PC-3 (cell line): Measurements from ENCODE around the gene C3orf62. TPM values are rescaled to one million over a fixed set of nuclear protein-coding genes. Genes with fewer than 3 reads are reported as not detected.
A peak's percentile ranks its signal among the peaks of the same experiment; 100 is the strongest.

Experiments used
- ATAC-seq: fragments of 200-7000 bp; cut with Tn5 transposase; 2 replicates; pipeline ENCODE4 v1.9.1; 2020; ENCODE audit warnings: mild to moderate bottlenecking, moderate library complexity
- BruUV-seq: library from RNA; stranded (reverse); fragments of 400-500 nt; replicated peaks from 2 replicates; lab custom pipeline; 2021; lab: Mats Ljungman, UMichigan
- CTCF ChIA-PET: fragments of 300-600 bp; sonication (Branson Sonifier 250); formaldehyde crosslinking; loops from one replicate; lab custom pipeline; 2022; ENCODE audit warnings: antibody characterized with exemption; lab: Charles Lee
- POLR2A ChIA-PET: fragments of 300-600 bp; sonication (Branson Sonifier 250); formaldehyde crosslinking; loops from one replicate; lab custom pipeline; 2022; ENCODE audit warnings: antibody characterized with exemption; ENCODE audit not compliant: unreplicated experiment; lab: Charles Lee
- DNase-seq: peaks from one replicate; pipeline ENCODE4 v3.0.0-alpha.2; 2015
- H2AFZ ChIP-seq: fragments of 300-600 bp; sonication (generic); 2 replicates; pipeline ENCODE4 v1.6.0; 2016; ENCODE audit warnings: antibody characterized with exemption, low read length
- H3F3A ChIP-seq: fragments of 300-600 bp; sonication (generic); one replicate; pipeline ENCODE4 v1.6.0; 2017; ENCODE audit warnings: antibody characterized with exemption, low read length, control low read depth, mild to moderate bottlenecking; ENCODE audit not compliant: unreplicated experiment
- H3K27ac ChIP-seq: fragments of 300-600 bp; sonication (generic); 2 replicates; pipeline ENCODE4 v1.5.1; 2016; ENCODE audit warnings: mild to moderate bottlenecking, low read length
- H3K27me3 ChIP-seq: fragments of 300-600 bp; sonication (generic); 2 replicates; pipeline ENCODE4 v1.6.1; 2016; ENCODE audit warnings: low read length, mixed read lengths
- H3K36me3 ChIP-seq: fragments of 300-600 bp; sonication (generic); 2 replicates; pipeline ENCODE4 v1.6.1; 2016; ENCODE audit warnings: low read depth, mixed run types, low read length, mixed read lengths
- H3K4me1 ChIP-seq: fragments of 300-600 bp; sonication (generic); 2 replicates; pipeline ENCODE4 v1.5.1; 2016; ENCODE audit warnings: low read length; ENCODE audit not compliant: insufficient read depth
- H3K4me2 ChIP-seq: fragments of 300-600 bp; sonication (generic); 2 replicates; pipeline ENCODE4 v1.6.0; 2016; ENCODE audit warnings: low read length
- H3K4me3 ChIP-seq: fragments of 300-600 bp; sonication (generic); 2 replicates; pipeline ENCODE4 v1.5.1; 2016; ENCODE audit warnings: mild to moderate bottlenecking, low read length, mixed read lengths
- H3K79me2 ChIP-seq: fragments of 300-600 bp; sonication (generic); 2 replicates; pipeline ENCODE4 v1.6.1; 2017; ENCODE audit warnings: low read length, mixed read lengths
- H3K9ac ChIP-seq: fragments of 300-600 bp; sonication (generic); 2 replicates; pipeline ENCODE4 v1.6.0; 2016; ENCODE audit warnings: mild to moderate bottlenecking, low read length
- H3K9me2 ChIP-seq: fragments of 300-600 bp; sonication (generic); replicated peaks from 2 replicates; pipeline ENCODE4 v1.6.1; 2016; ENCODE audit warnings: mixed run types, low read length, mixed read lengths
- H3K9me3 ChIP-seq: fragments of 300-600 bp; sonication (generic); 2 replicates; pipeline ENCODE4 v1.6.1; 2016; ENCODE audit warnings: low read length, mixed read lengths
- H4K20me1 ChIP-seq: fragments of 300-600 bp; sonication (generic); 2 replicates; pipeline ENCODE4 v1.6.1; 2016; ENCODE audit warnings: low read length, mixed read lengths
- EZH2 ChIP-seq: fragments of 300-600 bp; sonication (generic); IDR thresholded peaks from one replicate; pipeline ENCODE4 v1.6.1; 2017; ENCODE audit warnings: antibody characterized with exemption, mild to moderate bottlenecking, low read length; ENCODE audit not compliant: unreplicated experiment
- EZH2phosphoT487 ChIP-seq: fragments of 300-600 bp; sonication (generic); IDR thresholded peaks from 2 replicates; pipeline ENCODE4 v1.6.1; 2018; ENCODE audit warnings: mild to moderate bottlenecking, antibody characterized with exemption, low read length, borderline replicate concordance
- intact Hi-C: fragments of 100-400 bp; cut with micrococcal nuclease; formaldehyde crosslinking; loops from 2 replicates; pipeline ENCODE4 v1.9.0; 2023
- total RNA-seq: library from RNA; depleted of rRNA; stranded (reverse); fragments of >200 nt; gene quantifications from 2 replicates; pipeline ENCODE4 v1.2.3, GENCODE V29; 2014
- TF ChIP-seq, protein P1 (sequence below): fragments of 300-600 bp; sonication (generic); conservative IDR thresholded peaks from 2 replicates; pipeline ENCODE4 v1.5.1; 2017; ENCODE audit warnings: antibody characterized with exemption, low read depth, mild to moderate bottlenecking, low read length

C3orf62 gene
- total RNA-seq, 1 experiment from 2014 or later, result 3.9 TPM

DNA sequence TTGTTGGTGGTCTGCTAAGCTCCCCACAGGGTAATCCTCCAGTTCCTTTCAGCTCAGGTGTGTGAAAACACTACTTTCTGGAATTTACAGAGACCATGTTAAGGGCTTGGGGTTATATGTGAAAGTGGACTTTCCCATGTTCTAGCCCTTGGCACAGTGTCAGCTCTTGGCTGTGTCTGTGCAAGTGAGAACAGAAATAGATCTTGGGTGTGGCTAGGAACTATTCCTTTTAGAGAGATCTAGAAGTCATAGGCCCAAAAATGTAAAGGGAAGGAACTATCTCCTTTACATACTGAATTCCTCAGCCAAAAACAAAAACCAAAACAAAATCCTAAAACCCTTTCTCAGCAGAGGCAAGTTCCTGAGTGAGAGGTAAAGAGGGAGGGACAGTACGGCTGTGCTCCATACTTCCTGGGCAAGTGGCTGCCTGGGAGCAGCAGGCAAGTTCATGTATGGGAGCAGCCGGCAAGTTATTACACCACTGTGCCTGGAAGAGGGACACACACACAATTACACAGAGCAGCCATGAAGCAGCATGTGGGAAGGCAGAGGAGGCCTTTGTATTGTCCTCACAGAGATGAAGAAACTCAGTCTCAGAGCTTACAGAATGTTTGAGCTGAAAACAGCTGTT, 19.9 kb upstream of the C3orf62 start:
- BruUV-seq, result no TSS peak
- CTCF ChIA-PET, result no interaction called here
- H3K4me2 ChIP-seq, result no peak overlapping the region

DNA sequence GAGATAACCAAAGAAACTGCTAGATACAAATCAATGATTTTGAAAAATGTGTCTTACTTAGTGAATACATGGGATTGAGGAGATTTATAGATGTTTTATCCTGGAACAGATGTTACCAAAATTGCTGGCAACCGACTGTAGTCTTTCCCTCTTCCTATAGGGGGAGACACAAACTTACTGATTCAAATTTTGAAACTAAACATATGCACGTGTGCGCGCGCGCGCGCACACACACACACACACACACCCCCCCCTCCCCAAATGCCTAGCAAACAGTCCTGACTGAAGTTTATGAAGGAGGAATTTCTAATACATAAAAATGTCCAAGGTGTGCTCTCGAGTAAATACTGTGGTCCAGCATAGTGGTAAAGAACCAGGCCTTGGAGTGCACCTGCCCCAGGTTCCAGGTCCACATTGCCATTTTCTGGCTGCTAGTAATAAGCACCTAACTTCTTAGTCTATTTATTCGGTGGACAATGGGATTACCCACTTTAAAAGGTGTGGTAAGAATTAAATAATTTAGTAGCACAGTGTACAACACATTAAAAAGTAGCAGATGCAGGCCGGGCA, 18.5 kb upstream of the C3orf62 start:
- H3K9me2 ChIP-seq, result no peaks in the 10 kb centered on the region
- peaks cover 63% of the 10 kb centered on the region for H3K36me3 ChIP-seq
- H2AFZ ChIP-seq, result no peak overlapping the region
- ChIA-PET CTCF (no interaction called here), POLR2A (no interaction called here)
- H3K4me1 ChIP-seq, result no peaks in the 10 kb centered on the region
- H3K27ac ChIP-seq, result no peak overlapping the region
- DNase-seq (peak; percentile 65), ATAC-seq (peak; percentile 31; the same call in 1 of the 2 replicates)
- H3K27me3 ChIP-seq, result no peaks in the 10 kb centered on the region
- H3K79me2 ChIP-seq, result no peaks in the 10 kb centered on the region
- intact Hi-C loops, result loop anchor here (1.0 kb wide), 2 partner anchors 124 to 154 kb away; partner anchors contain the start of gene KLHDC8B
- no peaks in the 10 kb centered on the region for H4K20me1 ChIP-seq
- TF ChIP-seq, protein P1, sequence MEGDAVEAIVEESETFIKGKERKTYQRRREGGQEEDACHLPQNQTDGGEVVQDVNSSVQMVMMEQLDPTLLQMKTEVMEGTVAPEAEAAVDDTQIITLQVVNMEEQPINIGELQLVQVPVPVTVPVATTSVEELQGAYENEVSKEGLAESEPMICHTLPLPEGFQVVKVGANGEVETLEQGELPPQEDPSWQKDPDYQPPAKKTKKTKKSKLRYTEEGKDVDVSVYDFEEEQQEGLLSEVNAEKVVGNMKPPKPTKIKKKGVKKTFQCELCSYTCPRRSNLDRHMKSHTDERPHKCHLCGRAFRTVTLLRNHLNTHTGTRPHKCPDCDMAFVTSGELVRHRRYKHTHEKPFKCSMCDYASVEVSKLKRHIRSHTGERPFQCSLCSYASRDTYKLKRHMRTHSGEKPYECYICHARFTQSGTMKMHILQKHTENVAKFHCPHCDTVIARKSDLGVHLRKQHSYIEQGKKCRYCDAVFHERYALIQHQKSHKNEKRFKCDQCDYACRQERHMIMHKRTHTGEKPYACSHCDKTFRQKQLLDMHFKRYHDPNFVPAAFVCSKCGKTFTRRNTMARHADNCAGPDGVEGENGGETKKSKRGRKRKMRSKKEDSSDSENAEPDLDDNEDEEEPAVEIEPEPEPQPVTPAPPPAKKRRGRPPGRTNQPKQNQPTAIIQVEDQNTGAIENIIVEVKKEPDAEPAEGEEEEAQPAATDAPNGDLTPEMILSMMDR, result peak; percentile 90
- no peak for TF ChIP-seq EZH2
- H3K9ac ChIP-seq, result no peak overlapping the region
- H3K4me2 ChIP-seq, result no peak overlapping the region
- no peaks in the 10 kb centered on the region for H3K9me3 ChIP-seq
- H3F3A ChIP-seq, result no peaks in the 10 kb centered on the region
- no peak overlapping the region for H3K4me3 ChIP-seq
- BruUV-seq, result no TSS peak

More for the DNA sequence above, 19.9 kb upstream of the C3orf62 start:
- Histone ChIP-seq H3K4me3 (no peak overlapping the region), H3K36me3 (peaks cover 68% of the 10 kb centered on the region), H2AFZ (no peak overlapping the region), H3K9ac (no peak overlapping the region), H3K27ac (no peak overlapping the region), H3K9me2 (no peaks in the 10 kb centered on the region), H3K9me3 (no peaks in the 10 kb centered on the region), H4K20me1 (no peaks in the 10 kb centered on the region), H3K79me2 (no peaks in the 10 kb centered on the region), H3K4me1 (0 out of 2 replicates have a peak, but pooled peaks cover 3% of the 10 kb centered on the region), H3F3A (no peaks in the 10 kb centered on the region), H3K27me3 (no peaks in the 10 kb centered on the region)
- ATAC-seq (no peak), DNase-seq (no peak)
- intact Hi-C loops, result no loop called here
- POLR2A ChIA-PET, result no interaction called here
- TF ChIP-seq EZH2 (no peak), EZH2phosphoT487 (no peak)

DNA sequence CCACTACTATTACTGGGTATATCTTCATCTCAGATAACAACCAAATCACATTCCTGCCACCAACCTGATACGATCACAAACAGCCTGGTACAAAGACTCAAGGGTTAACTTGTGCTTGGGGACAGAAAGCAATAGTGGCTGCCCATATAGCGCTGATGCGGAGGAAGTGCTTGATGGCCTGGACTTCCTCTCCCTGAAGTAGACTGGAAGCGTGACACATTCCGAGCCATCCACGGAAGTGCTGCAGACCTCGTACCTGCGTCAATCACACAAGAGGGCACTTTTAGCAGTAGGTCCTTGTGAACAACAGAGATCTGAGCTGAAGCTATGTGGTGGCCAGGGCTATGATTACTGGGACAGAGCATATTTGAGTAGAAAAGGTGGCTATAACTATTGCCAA, 17.3 kb upstream of the C3orf62 start:
- Histone ChIP-seq H3K9me3 (no peaks in the 10 kb centered on the region), H3K36me3 (peaks cover 59% of the 10 kb centered on the region), H3K9ac (no peak overlapping the region), H3K4me3 (no peak overlapping the region), H3K79me2 (no peaks in the 10 kb centered on the region), H4K20me1 (no peaks in the 10 kb centered on the region), H3K27ac (no peak overlapping the region), H3K4me2 (no peak overlapping the region), H2AFZ (no peak overlapping the region), H3F3A (no peaks in the 10 kb centered on the region), H3K27me3 (no peaks in the 10 kb centered on the region), H3K4me1 (no peaks in the 10 kb centered on the region), H3K9me2 (no peaks in the 10 kb centered on the region)
- no peak for DNase-seq
- no peak for ATAC-seq
- BruUV-seq, result no TSS peak
- intact Hi-C loops, result no loop called here
- POLR2A ChIA-PET, result no interaction called here
- CTCF ChIA-PET, result no interaction called here
- no peak for TF ChIP-seq EZH2
- TF ChIP-seq, protein P1, result no peak
- no peak for TF ChIP-seq EZH2phosphoT487
